BE2C (cell line): Measurements from ENCODE around the gene CORO1C.

Experiments
- DNase-seq: peaks from one replicate; pipeline ENCODE4 v3.0.0-alpha.2; 2020
- H3K27me3 ChIP-seq: fragments of 250-450 bp; sonication (Bioruptor Pico); 2 replicates; pipeline ENCODE4 v1.5.1; 2020; ENCODE audit warnings: mild to moderate bottlenecking
- H3K36me3 ChIP-seq: fragments of 250-450 bp; sonication (Bioruptor Pico); 2 replicates; pipeline ENCODE4 v1.5.1; 2020; ENCODE audit warnings: mild to moderate bottlenecking
- H3K4me1 ChIP-seq: fragments of 250-450 bp; sonication (Bioruptor Pico); 2 replicates; pipeline ENCODE4 v1.5.1; 2020
- H3K4me3 ChIP-seq: 2 replicates; pipeline ENCODE4 v1.5.1; 2011; ENCODE audit warnings: low read depth, low read length
- H3K9me3 ChIP-seq: fragments of 250-450 bp; sonication (Bioruptor Pico); 2 replicates; pipeline ENCODE4 v1.5.1; 2020
- TF ChIP-seq, protein P1 (sequence below): IDR thresholded peaks from 2 replicates; pipeline ENCODE4 v1.5.1; 2012; ENCODE audit warnings: mild to moderate bottlenecking, low read depth, low read length

Gene CORO1C

DNA sequence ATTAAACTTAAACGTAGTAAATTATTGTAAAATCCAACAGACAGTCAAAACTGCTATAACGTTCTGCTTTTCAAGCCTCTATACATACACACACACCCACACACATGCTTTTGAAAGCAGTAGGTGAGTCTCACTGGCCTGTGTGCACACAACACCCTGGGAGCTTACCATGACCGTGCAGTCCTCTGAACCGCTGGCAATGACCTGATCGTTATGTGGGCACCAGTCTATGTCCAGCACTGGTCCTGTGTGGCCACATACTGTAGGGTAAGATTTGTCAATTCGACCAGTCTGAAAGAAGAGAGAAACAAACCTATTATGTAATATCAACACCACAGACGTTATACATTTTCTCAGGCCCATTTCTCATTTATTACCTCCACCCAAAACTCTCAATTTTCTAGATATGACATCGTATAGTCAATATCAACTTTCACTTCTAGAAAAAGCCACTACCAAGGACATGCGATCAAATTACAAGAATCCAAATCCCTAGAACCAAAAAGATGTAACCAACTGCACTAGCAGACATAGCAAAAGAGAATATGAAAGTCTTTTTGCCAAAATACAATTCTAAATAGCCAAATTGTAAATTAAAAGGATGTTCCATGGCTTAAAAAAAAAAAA lies 53.1 kb downstream of the CORO1C start:
- H3K9me3 ChIP-seq, result no peaks in the 10 kb centered on the region; the same call in 1 of the 2 replicates

DNA sequence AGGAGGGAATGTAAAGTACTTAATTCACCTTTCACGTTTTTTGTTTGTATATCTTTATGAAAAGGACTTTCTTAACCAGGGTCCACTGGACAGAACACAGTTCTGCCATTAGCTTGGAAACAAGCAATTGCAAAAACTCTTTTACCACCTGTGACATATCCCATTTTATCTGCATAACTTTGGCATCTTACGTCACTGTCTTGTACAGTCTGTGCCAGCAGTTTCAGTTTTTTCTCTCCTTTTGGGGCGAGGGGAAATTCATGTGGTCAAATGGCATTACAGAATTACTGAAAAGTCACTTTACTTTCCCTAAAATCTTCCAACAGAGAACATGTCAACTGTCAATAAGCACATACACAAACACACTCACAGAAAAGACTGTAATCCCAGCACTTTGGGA lies 53.9 kb downstream of the CORO1C start:
- peaks cover 27% of the 10 kb centered on the region for H3K36me3 ChIP-seq
- no peak overlapping the region for H3K4me3 ChIP-seq
- TF ChIP-seq, protein P1, sequence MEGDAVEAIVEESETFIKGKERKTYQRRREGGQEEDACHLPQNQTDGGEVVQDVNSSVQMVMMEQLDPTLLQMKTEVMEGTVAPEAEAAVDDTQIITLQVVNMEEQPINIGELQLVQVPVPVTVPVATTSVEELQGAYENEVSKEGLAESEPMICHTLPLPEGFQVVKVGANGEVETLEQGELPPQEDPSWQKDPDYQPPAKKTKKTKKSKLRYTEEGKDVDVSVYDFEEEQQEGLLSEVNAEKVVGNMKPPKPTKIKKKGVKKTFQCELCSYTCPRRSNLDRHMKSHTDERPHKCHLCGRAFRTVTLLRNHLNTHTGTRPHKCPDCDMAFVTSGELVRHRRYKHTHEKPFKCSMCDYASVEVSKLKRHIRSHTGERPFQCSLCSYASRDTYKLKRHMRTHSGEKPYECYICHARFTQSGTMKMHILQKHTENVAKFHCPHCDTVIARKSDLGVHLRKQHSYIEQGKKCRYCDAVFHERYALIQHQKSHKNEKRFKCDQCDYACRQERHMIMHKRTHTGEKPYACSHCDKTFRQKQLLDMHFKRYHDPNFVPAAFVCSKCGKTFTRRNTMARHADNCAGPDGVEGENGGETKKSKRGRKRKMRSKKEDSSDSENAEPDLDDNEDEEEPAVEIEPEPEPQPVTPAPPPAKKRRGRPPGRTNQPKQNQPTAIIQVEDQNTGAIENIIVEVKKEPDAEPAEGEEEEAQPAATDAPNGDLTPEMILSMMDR, result no peak
- H3K4me1 ChIP-seq, result 0 out of 2 replicates have a peak, but pooled peaks cover 4% of the 10 kb centered on the region
- no peaks in the 10 kb centered on the region for H3K27me3 ChIP-seq
- H3K9me3 ChIP-seq, result no peaks in the 10 kb centered on the region; the same call in 1 of the 2 replicates
- DNase-seq, result no peak

More for the DNA sequence above, 53.1 kb downstream of the CORO1C start:
- Histone ChIP-seq H3K36me3 (peaks cover 27% of the 10 kb centered on the region), H3K4me3 (no peak overlapping the region), H3K4me1 (0 out of 2 replicates have a peak, but pooled peaks cover 3% of the 10 kb centered on the region), H3K27me3 (no peaks in the 10 kb centered on the region)
- DNase-seq, result no peak
- TF ChIP-seq, protein P1, result no peak

DNA sequence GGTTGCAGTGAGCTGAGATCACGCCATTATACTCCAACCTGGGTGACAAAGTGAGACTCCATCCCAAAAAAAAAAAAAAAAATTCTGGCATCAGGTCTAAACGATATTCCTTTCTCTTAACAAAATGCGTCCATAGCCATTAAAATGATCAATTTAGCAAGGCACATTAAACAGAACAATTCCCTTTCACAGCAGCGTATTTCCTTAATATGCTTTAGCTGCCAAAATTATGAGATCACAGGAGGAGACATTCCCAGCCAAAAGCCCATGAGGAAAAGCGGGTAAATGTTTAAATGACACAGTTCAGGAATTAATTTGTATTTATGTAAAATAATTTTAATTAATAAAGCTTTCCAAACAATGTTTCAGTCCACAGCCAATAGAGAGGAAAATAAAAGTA lies 54.6 kb downstream of the CORO1C start:
- TF ChIP-seq, protein P1, result no peak
- Histone ChIP-seq H3K27me3 (no peaks in the 10 kb centered on the region), H3K4me3 (no peak overlapping the region), H3K4me1 (peaks cover 4% of the 10 kb centered on the region; the same call in 1 of the 2 replicates), H3K36me3 (peaks cover 27% of the 10 kb centered on the region), H3K9me3 (no peaks in the 10 kb centered on the region; the same call in 1 of the 2 replicates)
- DNase-seq, result no peak

DNA sequence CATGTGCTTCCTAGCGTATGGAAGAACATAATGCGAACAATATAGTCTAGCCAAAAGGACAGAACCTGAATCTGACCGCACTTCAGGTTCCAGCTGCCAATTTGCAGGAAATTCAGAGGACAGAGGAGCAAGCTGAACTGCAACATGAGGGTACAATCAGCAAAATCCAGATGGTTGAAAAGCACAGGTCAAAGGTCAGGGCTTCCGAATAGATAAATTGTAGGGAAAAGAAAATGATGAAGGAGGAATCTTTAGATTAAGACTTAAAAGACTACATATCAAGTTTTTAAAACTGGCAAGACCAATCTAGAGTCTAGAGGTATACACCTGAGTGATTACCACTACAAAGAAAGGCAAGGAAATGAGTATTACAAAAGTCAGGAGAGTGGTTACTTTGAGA lies 55.5 kb downstream of the CORO1C start:
- H3K4me3 ChIP-seq, result no peak overlapping the region
- no peaks in the 10 kb centered on the region for H3K27me3 ChIP-seq
- peaks cover 27% of the 10 kb centered on the region for H3K36me3 ChIP-seq
- H3K9me3 ChIP-seq, result no peaks in the 10 kb centered on the region; the same call in 1 of the 2 replicates
- DNase-seq, result no peak
- peaks cover 4% of the 10 kb centered on the region; the same call in 1 of the 2 replicates for H3K4me1 ChIP-seq
- TF ChIP-seq, protein P1, result no peak

DNA sequence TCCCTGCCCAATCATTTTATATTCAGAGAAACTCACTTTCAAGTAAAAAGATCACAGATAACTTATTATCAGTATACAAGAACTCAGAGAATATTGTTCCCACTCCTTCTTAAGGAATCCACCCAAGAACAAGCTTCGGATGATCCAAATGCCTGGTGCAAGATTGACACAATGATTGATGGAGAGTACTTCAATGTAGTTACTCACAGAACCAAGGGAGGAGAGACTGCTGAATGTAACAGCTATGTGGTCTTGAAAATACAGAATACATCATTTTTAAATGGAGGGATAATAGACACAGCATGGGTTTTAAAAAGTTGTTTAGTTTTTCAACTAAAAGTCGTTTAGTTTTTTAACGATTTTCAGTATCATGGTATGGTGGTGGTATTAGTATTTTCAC lies 59.3 kb downstream of the CORO1C start:
- no peaks in the 10 kb centered on the region for H3K9me3 ChIP-seq
- TF ChIP-seq, protein P1, result no peak
- H3K27me3 ChIP-seq, result no peaks in the 10 kb centered on the region
- H3K4me3 ChIP-seq, result no peak overlapping the region
- H3K4me1 ChIP-seq, result peaks cover 22% of the 10 kb centered on the region
- peaks cover 16% of the 10 kb centered on the region for H3K36me3 ChIP-seq
- DNase-seq, result no peak

DNA sequence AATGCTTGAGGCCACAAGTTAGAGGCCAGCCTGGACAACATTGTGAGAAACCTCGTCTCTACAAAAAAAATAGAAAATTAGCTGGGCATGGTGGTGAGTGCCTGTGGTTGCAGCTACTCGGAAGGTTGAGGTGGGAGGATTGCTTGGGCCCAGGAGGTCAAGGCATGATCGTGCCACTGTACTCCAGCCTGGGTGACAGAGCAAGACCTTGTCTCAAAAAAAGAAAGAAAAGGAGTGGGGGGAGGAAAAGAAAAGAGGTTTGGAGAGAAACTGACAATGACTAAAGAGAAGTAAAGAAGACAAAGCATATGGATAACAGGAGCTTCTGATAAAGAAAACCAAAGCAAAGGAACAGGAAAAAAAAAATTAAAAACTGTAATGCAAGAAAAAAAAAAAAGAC lies 60.2 kb downstream of the CORO1C start:
- Histone ChIP-seq H3K27me3 (no peaks in the 10 kb centered on the region), H3K36me3 (peaks cover 9% of the 10 kb centered on the region; the same call in 1 of the 2 replicates), H3K4me3 (no peak overlapping the region), H3K4me1 (peaks cover 30% of the 10 kb centered on the region), H3K9me3 (no peaks in the 10 kb centered on the region)
- DNase-seq, result no peak
- TF ChIP-seq, protein P1, result no peak
